Stimulated activated CD4-positive, alpha-beta T cell treated with anti-CD3 and anti-CD28 coated beads, Interleukin-15, amount 100 ng/mL, for 48 hours (primary cell): ENCODE measurements around the gene FBRS.
"Not testable (repeated sequence)": the region's sequence is repeated elsewhere in the genome, so short reads cannot be mapped to it uniquely, and the experiment has no call there.

ENCODE experiments used
- DNase-seq, 2 donors: peaks; one replicate each; pipeline ENCODE4 v3.0.0-alpha.2; 2020; ENCODE audit warnings: low read depth in 2 of 2

FBRS gene

GRCh38 chr16:30657866-30658730, at the start of gene FBRS:
FBRS (plus strand) TSS chr16:30658431; CDS start chr16:30659519, 1,088 bp downstream.
- DNase-seq, result peak; percentile 100

GRCh38 chr16:30609002-30609925, 49.0 kb upstream of the FBRS start:
- DNase-seq, result peak in 1 of 2 donors; percentile 21

- DNase-seq, result peak; percentile 91 to 93
Observed at GRCh38 chr16:30609926-30610839, 48.0 kb upstream of the FBRS start, which contains the start of gene ZNF689. ZNF689 (minus strand) TSS chr16:30610389; CDS start chr16:30610041, 348 bp downstream.

DNA sequence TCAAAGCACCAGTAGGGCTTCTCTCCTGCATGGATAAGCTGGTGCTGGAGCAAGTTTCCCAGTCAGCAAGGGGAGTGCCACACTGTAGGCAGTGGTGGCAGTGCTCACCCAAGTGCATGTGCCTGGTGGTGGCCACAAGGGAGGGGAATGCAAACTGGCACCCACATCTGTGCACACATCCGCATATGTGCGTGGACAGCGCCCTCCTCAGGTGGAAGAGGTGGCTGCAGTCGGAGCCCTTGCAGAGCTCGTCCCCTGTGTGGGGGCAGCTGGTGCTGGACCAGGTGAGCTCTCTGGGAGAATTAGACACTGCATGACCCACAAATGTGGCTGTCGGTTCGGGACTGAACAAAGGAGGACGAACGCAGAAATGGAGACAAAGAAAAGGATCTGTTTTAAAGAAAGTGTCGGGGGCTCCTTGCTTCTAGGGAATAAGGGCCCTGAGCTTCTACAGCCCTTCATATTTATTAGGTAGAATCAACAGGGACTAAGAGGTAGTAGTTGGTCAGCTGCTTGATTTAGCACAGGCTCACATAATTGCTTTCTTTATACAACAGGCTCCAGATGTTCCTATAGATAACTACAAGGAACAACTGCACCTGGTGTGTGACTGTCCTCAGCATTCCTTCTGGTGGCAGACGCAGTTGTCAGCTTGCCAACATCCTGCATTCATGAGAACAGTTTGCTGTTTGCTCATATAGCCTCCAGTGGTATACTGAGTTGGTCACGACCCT, 42.7 kb upstream of the FBRS start:
- DNase-seq, result peak; percentile 83

GRCh38 chr16:30619202-30619601, 39.0 kb upstream of the FBRS start:
- DNase-seq, result no peak

- no peak for DNase-seq
Observed at GRCh38 chr16:30619638-30620037, 38.6 kb upstream of the FBRS start.

- DNase-seq, result no peak
Observed at GRCh38 chr16:30620169-30620568, 38.1 kb upstream of the FBRS start.

GRCh38 chr16:30621765-30622164, 36.5 kb upstream of the FBRS start:
- DNase-seq, result no peak

GRCh38 chr16:30622455-30623032, 35.7 kb upstream of the FBRS start:
- no peak for DNase-seq

DNA sequence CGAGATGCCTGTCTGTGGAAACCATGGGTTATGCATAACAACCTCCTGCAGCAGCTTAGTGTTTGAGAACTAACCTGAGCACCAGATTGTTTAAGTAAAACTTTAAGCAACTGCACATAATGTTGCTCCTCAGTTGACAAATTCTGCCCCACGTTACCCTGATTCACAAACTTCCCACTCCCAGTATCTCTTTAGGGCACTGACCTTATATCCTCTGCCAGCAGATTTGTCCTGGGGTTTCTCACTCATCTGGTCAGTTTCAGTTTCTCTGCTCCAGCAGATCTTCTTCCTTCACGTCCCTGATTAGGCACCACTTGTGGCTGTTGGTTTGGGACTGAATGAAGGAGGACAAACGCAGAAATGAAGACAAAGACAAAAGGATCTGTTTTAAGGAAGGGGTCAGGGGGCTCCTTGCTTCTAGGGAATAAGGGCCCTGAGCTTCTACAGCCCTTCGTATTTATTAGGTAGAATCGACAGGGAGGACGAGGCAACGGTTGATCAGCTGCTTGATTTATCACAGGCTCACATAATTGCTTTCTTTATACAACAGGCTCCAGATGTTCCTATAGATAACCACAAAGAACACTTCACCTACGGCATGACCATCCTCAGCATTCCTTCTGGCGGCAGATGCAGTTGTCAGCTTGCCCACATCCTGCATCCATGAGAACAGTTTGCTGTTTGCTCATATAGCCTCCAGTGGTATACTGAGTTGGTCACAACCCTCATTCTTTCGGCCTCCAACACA, 34.5 kb upstream of the FBRS start:
- DNase-seq, result no peak

DNA sequence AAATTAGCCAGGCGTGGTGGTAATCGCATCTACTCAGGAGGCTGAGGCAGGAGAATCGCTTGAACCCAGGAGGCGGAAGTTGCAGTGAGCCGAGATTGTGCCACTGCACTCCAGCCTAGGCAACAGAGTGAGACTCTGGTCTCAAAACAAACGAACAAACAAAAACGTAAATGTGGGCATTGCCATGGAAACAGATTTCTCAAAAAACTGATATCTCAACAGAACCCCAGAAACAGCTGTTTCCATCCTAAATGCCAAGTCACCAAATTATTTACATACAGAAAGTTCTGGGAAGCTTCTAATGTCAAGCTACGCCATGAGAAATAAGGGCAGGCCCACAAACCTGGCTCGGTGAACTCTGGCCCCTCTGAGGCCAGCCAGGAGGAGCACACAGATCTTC, 32.0 kb upstream of the FBRS start:
- no peak for DNase-seq

- peak; percentile 69 to 88 for DNase-seq
Observed at GRCh38 chr16:30628628-30629540, 29.3 kb upstream of the FBRS start.

GRCh38 chr16:30632454-30632853, 25.8 kb upstream of the FBRS start:
- not testable (repeated sequence) for DNase-seq

- DNase-seq, result no peak
Observed at GRCh38 chr16:30633526-30633925, 24.7 kb upstream of the FBRS start.

GRCh38 chr16:30636599-30636998, 21.6 kb upstream of the FBRS start:
- DNase-seq, result no peak

GRCh38 chr16:30637139-30637538, 21.1 kb upstream of the FBRS start:
- DNase-seq, result not testable (repeated sequence)

DNA sequence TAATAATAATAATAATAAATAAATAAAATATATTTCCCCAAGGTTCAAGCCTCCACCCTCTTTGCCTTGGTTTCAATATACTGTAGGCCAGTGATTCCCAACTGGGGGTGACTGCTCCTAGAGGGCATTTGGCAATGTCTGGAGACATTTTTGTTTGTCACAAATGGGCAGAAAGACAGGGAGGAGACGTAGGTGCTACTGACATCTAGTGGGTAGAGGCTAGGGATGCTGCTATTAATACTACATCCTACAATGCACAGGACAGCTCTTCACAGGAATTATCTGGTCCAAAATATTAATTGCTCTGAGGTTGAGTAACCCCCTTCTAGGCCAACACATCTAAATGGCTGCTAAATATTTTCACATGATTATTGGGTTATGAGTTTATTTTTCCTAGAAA, 20.3 kb upstream of the FBRS start:
- no peak for DNase-seq

DNA sequence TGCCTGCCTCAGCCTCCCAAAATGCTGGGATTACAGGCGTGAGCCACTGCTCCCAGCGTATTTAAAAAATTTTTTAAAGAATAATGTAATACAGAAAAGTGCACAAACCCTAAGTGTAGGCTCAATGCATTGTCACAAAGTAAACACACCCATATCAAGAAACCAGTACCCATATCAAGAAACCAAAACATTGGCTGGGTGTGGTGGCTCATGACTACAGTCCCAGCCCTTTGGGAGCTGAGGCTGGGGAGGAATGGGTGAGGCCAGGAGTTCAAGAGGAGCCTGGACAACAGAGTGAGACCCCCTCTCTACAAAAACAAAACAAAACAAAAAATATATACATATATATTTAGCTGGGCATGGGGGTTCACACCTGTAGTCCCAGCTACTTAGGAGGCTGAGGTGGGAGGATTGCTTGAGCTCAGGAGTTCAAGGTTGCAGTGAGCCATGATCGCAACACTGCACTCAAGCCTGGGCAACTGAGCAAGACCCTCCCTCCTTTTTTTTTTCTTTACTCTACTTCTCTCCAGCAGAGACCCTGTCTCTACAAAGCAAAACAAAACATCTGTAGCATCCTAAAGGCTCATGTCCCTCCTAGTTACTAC, 16.8 kb upstream of the FBRS start:
- DNase-seq, result no peak
